ENCODE measurements around the gene DLGAP5.

DLGAP5 gene, protein sequence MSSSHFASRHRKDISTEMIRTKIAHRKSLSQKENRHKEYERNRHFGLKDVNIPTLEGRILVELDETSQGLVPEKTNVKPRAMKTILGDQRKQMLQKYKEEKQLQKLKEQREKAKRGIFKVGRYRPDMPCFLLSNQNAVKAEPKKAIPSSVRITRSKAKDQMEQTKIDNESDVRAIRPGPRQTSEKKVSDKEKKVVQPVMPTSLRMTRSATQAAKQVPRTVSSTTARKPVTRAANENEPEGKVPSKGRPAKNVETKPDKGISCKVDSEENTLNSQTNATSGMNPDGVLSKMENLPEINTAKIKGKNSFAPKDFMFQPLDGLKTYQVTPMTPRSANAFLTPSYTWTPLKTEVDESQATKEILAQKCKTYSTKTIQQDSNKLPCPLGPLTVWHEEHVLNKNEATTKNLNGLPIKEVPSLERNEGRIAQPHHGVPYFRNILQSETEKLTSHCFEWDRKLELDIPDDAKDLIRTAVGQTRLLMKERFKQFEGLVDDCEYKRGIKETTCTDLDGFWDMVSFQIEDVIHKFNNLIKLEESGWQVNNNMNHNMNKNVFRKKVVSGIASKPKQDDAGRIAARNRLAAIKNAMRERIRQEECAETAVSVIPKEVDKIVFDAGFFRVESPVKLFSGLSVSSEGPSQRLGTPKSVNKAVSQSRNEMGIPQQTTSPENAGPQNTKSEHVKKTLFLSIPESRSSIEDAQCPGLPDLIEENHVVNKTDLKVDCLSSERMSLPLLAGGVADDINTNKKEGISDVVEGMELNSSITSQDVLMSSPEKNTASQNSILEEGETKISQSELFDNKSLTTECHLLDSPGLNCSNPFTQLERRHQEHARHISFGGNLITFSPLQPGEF

DNA sequence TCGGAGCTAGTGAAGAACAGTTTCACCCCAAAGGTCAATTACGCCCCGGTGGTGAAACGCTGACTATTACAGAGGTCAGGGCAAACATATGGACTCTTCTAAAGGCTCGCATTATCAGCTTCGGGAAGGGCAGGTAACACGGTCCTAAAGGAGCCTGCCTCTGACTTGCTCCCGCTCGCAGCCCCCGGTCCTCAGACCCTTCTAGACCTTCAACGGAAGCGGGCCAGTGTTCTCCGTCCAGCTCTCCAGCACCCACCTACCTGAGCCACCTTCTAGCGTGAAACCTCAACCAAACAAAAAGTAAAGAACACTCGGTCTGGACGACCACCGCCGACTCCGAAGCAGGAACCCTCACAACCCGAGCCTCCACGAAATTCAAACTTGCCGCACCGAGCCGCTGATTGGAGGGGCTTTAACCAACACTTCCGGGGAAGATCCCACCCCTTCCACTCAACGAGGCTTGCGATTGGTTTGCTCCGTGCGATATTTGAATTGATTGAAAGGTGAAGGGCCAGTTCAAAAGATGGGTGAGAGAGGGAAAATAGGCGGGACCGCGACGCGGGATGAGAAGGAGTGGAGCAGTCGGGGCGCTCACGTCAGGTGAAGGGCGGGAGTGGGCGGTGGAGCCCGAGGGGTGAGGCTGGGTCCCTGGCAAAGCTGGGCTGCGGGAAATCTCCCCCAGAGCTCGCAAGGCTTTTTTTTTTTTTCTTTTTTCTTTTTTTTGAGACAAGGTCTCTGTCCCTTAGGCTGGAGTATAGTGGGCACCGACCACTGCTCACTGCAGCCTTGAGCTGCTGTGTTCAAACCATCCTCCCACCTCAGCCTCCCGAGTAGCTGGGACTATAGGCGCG, at the start of gene DLGAP5:
DLGAP5 (minus strand) TSS at position 383 of the 851 bp plus-strand sequence. CDS start 2,406 bp downstream, outside the sequence.
- peak; percentile 79 for DNase-seq (ENCODE audit: low read depth)

DNA sequence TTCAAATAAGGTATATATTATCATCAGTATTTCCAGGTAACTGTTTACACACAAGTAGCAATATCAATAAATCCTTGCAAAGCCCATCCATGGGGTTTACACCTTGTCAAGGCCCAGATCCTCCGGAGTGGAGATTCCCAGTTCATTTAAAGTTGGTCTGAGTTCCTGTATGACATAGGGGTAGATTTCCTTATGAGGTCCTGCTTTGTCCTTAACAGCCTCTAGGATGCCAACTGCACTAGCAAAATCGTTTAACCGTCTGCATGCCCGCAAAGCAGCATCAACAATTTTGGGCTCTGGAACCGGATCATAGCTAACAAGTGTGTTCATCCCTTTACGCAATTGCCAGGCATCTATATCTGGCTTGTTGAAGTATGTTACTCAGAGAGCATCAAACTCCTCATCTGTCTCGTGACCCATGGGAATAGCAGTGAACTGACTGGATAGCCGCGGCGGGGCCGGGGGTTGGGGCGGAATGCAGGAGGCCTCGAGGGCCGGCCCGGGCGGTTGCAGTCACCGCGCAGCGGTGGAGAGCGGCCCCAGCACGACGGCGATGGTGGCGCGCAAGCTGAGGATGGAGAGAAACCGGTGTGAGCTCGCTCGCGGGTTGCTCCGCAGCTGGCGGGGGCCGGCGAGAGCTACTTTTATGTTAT, 49.3 kb upstream of the DLGAP5 start:
- no peak for DNase-seq (ENCODE audit: low read depth)

DNA sequence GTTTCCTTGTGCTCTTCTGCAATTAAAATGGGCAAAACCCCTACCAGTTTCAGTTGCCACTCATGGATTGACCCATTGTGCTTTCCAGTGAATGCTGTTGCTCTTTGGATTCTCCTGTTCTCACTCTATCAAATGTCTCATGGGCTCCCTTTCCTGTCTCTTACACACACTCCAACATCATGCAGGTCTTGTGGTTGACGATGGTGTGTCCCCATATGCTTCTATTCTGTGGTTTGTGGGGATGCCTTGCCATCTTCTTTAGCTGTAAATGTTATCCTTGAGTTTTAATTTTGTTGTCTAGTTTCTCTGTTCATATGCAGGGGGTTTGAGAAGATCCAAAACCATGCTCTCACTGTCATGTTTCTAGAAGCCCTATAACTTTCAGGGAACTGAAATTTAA, 47.9 kb upstream of the DLGAP5 start:
- no peak for DNase-seq (ENCODE audit: low read depth)

DNA sequence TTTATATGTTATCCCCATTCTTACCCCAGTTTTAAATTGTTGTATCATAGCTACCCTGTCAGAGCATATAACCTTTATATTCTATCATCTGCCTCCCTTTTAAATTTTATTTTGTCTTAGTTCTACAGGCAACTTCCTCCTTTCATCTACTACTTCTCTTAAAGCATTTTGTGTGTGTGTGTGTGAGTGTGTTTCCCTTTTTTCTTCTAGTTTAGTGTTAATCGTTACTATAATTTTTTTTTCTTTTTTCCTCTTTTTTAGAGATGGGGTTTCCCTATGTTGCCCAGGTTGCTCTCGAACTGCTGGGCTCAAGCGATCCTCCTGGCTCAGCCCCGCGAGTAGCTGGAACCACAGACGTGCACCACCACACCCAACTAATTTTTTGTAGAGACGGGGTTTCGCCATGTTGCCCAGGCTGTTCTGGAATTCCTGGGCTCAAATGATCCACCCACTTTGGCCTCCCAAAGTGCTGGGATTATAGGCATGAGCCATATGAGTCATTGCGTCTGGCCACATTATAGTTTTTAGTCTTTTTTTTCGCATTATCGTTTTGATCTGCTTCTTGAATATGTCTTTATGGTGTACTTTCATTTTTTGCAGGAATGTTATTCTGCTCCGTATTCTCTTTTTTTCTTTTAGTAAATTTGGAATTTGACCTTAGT, 46.8 kb upstream of the DLGAP5 start:
- no peak for DNase-seq (ENCODE audit: low read depth)

DNA sequence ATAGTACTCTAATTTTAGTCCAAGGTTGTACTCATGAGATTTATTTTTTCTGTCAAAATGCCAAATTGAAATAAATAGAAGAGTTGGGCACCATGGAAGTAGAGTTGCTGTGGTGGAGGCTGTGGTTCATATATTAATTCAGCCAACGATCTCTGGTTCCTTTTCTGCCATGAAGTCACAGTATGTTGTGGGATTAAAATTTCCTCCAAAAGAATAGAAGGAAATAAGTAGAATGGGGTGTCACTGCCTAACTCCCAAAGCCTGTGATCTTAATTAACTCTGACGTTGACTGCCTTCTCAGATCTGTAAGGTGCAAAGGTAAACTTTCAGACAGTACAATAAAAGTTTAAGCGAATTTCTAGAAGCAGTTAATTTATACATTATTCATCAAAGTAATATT, 42.2 kb upstream of the DLGAP5 start:
- no peak for DNase-seq (ENCODE audit: low read depth)

DNA sequence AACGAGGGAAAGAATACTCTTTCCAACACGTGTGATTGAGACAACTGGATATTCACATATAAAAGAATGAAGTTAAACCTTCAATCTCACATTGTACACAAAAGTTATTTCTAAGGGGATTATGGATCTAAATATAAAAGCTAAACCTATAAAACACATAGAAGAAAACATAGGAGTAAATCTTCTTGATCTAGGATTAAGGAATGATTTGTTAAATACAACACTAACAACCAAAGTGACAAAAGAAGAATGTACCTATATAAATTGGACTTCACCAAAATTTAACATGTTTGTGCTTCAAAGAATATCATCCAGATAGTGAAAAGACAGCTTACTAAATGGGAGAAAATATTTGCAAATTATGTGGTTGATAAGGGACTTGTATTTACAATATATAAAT, 36.9 kb upstream of the DLGAP5 start:
- no peak for DNase-seq (ENCODE audit: low read depth)

DNA sequence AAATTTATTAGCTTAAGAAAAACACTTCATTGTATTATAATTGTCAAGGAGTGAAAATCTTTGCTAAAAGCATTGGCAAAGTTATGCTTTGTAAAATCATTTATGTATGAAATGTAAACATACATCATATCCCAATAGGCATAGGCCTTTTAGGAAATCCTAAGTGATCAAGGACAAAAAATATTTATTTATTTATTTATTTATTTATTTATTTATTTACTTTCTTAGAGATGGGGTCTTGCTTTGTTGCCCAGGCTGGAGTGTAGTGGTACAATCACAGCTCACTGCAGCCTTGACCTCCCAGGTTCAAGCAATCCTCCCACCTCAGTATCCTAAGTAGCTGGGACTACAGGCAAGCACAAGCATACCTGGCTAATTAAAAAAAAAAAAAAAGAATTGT, 32.0 kb upstream of the DLGAP5 start:
- DNase-seq (ENCODE audit: low read depth): no peak

DNA sequence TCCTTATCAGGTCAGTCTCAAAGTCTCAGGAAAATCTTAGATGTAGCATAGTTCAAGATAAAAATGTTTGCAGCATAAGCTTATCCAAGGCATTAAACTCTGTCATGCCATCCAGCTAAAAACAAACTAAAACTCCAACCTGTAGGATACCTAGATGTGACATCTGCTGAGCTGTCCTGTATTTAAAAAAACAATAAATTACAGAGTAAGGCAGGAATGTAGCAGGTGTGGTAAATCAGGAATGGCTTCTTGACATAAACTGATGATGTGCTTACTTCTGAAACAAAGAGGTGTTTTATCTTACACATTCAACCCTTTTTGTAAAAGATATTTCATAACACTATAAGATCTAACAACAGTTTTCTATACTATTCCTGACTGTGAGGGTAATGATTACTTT, 30.6 kb upstream of the DLGAP5 start:
- no peak for DNase-seq (ENCODE audit: low read depth)

DNA sequence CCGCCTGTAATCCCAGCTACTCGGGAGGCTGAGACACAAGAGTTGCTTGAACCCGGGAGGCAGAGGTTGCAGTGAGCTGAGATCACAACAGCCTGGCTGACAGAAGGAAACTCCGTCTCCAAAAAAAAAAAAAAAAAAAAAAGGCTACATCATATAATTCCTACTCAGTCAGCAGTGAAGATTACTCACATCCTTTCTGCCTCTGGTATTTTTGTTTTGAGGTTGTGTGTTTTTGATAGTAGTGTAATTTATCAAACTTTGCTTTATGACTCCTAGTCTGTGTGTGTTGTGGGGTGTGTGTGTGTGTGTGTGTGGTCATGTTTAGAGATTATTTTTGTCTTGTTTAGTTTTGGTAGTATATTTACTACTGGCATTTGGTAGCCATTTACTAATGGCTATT, 29.8 kb upstream of the DLGAP5 start:
- no peak for DNase-seq (ENCODE audit: low read depth)

DNA sequence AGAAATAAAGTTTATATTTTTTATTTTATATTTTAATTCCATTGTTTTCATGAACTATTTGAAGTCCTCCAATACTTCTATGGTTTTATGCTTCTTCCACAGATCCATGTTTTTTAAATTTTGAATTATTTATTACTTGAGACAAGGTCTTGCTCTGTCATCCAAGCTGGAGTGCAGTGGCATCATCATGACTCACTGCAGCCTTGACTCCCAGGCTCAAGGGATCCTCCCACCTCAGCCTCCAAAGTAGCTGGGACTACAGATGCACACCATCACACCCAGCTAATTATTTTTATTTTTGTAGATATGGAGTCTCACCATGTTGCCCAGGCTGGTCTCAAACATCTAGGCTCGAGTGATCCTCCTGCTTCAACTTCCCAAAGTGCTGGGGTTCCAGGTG, 28.8 kb upstream of the DLGAP5 start:
- DNase-seq (ENCODE audit: low read depth): no peak

DNA sequence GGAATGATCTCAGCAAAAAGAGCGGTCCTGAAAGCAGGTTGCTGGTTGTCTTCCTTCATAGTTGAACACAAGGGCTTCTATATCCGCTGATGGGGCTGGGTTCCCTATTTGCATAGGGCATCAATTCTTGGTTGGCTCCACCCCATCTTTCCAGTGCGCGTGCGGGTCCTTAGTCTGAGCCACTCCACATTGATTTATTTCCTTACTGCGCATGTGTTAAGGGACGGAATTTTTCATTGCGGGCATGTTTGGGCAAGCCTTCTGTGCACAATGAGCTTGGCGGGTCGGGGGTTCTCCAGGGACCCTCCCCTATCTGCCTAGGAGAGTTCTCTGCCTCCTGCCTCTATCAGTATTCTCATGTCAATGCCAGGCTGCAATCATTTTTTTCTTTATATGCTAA, 21.2 kb upstream of the DLGAP5 start:
- no peak for DNase-seq (ENCODE audit: low read depth)

DNA sequence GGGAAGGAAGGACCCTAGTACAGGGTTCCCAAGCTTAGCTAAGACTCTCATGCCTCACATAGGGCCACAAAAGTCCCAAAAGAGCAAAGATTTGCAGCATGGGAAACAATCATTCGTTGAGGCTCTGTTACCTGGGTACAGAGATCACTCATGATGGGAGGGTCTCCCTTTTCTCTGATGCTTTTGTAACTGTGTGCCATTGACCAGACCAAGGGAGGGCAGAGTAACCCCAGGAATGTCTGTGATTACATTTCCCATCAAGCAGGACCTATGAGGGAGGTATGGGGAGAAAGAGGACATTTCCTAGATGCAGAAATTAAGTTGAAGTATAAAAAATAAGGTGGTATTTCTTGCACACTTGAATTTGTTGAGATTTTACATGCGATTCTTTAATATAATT, 16.4 kb upstream of the DLGAP5 start:
- DNase-seq (ENCODE audit: low read depth): no peak

DNA sequence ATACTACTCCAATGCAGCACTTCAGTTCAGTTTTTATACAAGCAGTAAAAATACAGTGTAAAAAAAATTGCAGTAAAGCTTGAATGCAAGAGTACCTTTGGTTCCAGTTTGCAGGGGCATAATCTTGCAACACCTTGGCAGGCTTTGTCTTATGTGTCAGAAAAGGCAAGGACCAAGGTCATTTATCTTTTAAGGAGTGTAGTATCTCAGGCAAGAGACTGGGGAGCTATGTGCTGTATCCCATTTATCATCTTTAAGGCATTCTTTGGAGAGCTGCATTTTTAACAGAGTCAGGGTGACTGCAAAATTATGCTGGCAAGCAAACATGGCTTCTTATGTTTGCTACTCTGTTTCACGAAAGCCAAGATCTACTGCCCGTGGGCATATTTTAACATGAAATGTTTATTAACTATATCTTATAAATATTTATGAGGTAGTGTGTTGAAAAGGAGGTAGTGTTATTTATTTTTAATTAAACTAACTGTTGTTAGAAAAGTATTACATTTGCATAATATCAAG, 14.8 kb upstream of the DLGAP5 start:
- DNase-seq (ENCODE audit: low read depth): no peak

DNA sequence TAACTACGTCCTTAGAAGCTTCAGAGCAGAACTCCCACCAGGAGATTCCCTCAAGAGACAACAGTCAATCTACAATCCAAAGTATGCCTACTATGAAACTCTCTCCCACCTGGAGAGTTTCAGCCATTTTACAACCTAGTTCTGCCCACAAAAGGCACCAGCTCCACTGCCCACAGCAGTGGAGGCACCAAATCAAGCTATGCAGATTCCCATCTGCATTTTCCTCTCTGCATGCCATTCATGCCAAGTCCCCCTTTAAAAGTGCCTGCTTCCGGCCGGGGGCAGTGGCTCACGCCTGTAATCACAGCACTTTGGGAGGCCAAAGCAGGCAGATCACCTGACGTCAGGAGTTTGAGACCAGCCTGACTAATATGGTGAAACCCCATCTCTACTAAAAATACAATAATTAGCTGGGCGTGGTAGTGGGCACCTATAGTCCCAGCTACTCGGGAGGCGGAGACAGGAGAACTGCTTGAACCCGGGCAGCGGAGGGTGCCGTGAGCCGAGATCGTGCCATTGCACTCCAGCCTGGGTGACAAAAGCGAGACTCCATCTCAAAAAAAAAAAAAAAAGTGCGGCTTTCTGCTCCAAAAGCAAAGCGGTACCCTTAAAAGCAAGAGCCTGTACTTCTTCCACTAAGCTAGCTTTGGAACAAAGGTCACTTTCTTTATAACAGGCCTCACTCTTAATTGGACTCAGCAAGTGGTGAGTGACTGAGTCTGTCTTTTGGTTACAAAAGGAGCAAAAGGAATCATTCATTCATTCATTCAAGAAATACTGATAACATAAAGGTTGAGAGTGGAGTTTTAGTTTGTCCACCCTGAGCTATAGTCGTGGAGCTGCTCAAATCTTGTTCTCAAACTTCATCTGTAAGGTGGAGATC, 10.1 kb upstream of the DLGAP5 start:
- no peak for DNase-seq (ENCODE audit: low read depth)

DNA sequence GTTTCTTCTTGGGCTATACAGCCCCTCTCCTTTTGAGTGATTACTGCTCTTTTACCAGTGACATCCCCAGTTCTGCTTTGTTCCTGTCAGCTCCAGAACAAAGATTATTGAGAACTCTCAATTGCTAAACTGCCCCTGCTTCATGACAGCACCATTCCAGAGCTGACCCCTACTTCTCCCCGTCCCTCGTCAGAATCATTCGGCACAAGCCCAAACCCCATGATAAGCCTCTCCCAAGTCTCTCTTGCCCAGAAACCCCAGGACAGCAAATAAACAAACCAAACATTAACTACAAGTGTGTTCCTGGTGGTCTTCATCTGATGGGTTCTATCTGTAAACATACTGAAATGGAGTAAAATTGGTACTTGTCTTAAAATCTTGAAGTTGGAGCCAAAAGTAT, 9.3 kb upstream of the DLGAP5 start:
- DNase-seq (ENCODE audit: low read depth): no peak

DNA sequence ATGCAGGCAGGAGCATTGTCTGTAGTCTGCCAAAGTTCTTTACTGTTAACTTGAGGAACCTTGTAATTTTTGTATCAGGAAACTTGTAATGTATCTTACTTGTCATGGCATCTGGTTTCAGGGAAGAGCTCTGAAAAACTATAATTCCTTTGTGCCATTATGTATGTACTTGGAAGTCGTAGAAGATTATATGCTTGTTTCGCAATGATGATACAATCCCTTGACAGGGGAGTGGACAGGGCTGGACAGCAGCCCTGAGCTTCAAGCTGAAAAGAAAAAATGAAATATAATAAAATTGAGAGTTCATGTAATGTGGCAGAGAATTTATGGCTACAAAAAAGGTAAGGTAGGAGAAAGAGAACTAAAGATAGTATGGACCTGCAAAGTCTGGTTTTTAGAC, 7.4 kb upstream of the DLGAP5 start:
- DNase-seq (ENCODE audit: low read depth): no peak

DNA sequence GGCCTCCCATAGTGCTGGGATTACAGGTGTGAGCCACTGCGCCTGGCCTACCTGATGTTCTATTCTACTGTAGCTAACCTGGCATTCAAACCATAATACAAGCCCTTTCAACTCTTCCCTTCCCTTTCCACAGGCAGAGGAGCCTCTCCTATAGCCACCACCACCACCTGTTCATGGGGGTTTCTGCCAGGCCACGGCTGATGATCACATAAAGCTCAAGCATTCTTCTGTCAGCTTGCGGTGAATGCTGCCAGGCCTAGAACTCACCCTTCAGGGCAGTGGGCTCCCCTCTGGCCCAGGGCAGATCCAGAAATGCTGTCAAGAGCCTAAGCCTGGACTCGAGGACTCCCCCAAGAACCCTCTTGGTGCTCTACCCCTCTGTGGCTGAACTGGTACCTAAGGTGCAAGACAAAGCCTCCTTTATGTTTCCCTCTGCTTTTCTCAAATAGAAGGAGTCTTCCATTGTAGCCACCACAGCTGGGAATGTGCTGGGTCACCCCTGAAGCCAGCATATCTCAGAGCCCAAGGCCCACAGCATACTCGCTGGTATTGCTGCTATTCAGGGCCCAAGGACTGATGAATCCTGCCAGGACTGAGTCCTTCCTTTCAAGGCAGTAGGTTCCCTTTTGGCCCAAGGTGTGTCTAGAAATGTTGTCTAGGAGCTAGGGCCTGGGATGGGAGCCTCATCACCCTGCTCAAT, 3.4 kb upstream of the DLGAP5 start:
- no peak for DNase-seq (ENCODE audit: low read depth)

DNA sequence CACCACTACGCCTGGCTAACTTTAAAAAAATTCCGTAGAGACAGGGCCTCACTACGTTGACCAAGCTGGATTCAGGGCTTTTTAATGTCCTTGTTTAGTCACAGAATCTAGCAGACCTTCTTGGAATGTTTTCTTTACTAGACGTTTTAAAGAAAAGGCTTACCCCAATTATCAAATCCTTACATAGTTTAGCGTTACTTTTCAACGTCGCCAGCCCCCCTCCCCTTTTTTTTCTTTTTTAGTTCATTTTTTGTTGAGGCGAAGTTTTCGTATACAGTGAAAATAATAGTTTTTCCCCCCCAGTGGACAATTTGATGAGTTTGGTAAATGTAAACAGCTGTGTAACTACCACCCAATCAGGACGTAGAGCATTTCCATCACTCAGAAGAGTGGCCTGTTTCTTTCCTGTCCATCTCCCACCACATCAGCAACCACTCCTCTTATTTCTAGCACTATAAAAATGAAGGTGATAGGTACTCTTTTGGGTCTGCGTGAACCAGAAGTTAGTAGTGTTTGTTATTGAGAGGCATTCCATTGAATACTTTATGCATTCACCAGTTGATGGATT, 753 bp upstream of the DLGAP5 start:
- no peak for DNase-seq (ENCODE audit: low read depth)

DNA sequence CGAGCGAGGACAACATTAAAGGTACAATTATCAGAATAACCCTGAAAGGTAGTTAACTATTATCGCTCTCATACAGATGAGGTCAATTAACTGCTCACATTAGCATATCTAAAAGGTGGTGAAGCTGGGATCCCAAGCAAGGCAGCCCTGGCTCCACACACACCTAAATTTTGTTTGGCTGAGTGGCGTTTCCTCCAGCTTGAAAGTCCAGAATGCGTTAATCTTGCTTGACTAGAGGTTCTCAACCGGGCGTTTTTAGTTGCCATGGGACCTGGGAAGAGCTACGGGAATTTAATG, 531 bp downstream of the DLGAP5 start:
- no peak for DNase-seq (ENCODE audit: low read depth)

Data from stimulated activated CD8-positive, alpha-beta memory T cell treated with anti-CD3 and anti-CD28 coated beads, Interleukin-4, amount 100 ng/mL, for 24 hours (primary cell).